Measurements from ENCODE around the gene PLEKHM3.

PLEKHM3 gene

GRCh38 chr2:208025037-208025813 lies at the start of gene PLEKHM3:
Gene PLEKHM3, minus strand, starts transcription at chr2:208025527. Its CDS starts 23,888 bp downstream, at chr2:208001639.
- DNase-seq (ENCODE audit: low read depth in 2 of 2) = peak; percentile 92
- H3K4me3 ChIP-seq (replicated peaks in 1 of 2; ENCODE audit: low read depth in 2 of 2, low read length in 2 of 2) = peak within 1 kb of the TSS; percentile 85 to 97
- no peak for TF ChIP-seq CTCF (IDR thresholded peaks at IDR 0.05; ENCODE audit: low read depth, low read length)

- no peak overlapping the region for H3K4me3 ChIP-seq (replicated peaks in 1 of 2; ENCODE audit: low read depth in 2 of 2, low read length in 2 of 2)
- no peak for DNase-seq (ENCODE audit: low read depth in 2 of 2)
- no peak for TF ChIP-seq CTCF (IDR thresholded peaks at IDR 0.05; ENCODE audit: low read depth, low read length)
These were observed 49.5 kb upstream of the PLEKHM3 start for GRCh38 chr2:208074610-208075356.

GRCh38 chr2:208072250-208072892 lies 47.0 kb upstream of the PLEKHM3 start:
- no peak overlapping the region for H3K4me3 ChIP-seq (replicated peaks in 1 of 2; ENCODE audit: low read depth in 2 of 2, low read length in 2 of 2)
- DNase-seq (ENCODE audit: low read depth in 2 of 2) = peak; percentile 81 to 82
- peak; percentile 82 for TF ChIP-seq CTCF (IDR thresholded peaks at IDR 0.05; ENCODE audit: low read depth, low read length)

GRCh38 chr2:208069186-208069585 lies 43.9 kb upstream of the PLEKHM3 start:
- DNase-seq (ENCODE audit: low read depth in 2 of 2) = peak in 1 of 2 donors; percentile 22
- TF ChIP-seq CTCF (IDR thresholded peaks at IDR 0.05; ENCODE audit: low read depth, low read length) = no peak
- H3K4me3 ChIP-seq (replicated peaks in 1 of 2; ENCODE audit: low read depth in 2 of 2, low read length in 2 of 2) = no peak overlapping the region

GRCh38 chr2:208066016-208066415 lies 40.7 kb upstream of the PLEKHM3 start:
- TF ChIP-seq CTCF (IDR thresholded peaks at IDR 0.05; ENCODE audit: low read depth, low read length) = no peak
- H3K4me3 ChIP-seq (replicated peaks in 1 of 2; ENCODE audit: low read depth in 2 of 2, low read length in 2 of 2) = no peak overlapping the region
- no peak for DNase-seq (ENCODE audit: low read depth in 2 of 2)

GRCh38 chr2:208065476-208065875 lies 40.1 kb upstream of the PLEKHM3 start:
- no peak overlapping the region for H3K4me3 ChIP-seq (replicated peaks in 1 of 2; ENCODE audit: low read depth in 2 of 2, low read length in 2 of 2)
- no peak for TF ChIP-seq CTCF (IDR thresholded peaks at IDR 0.05; ENCODE audit: low read depth, low read length)
- no peak for DNase-seq (ENCODE audit: low read depth in 2 of 2)
